HL-60 (cell line): Measurements from ENCODE around the gene FTCDNL1.

Experiments used
- DNase-seq, 2 experiments: peaks; one replicate each; pipeline ENCODE4 v3.0.0-alpha.2; 2010 to 2020; ENCODE audit warnings: low read depth in 1 of 2, low spot score in 1 of 2
- H3K27ac ChIP-seq: fragments of 250-450 bp; sonication (Bioruptor Pico); replicated peaks from 2 replicates; pipeline ENCODE4 v1.5.1; 2020; ENCODE audit warnings: mild to moderate bottlenecking, moderate library complexity
- H3K27me3 ChIP-seq: fragments of 250-450 bp; sonication (Bioruptor Pico); 2 replicates; pipeline ENCODE4 v1.5.1; 2021; ENCODE audit warnings: mild to moderate bottlenecking, moderate library complexity; ENCODE audit not compliant: insufficient read depth, poor library complexity, severe bottlenecking
- H3K4me3 ChIP-seq: replicated peaks from 2 replicates; pipeline ENCODE4 v1.5.1; 2011; ENCODE audit warnings: mild to moderate bottlenecking, control low read depth, low read length; ENCODE audit not compliant: insufficient read depth
- GABPA ChIP-seq: IDR thresholded peaks from 2 replicates; pipeline ENCODE4 v1.6.1; 2012; ENCODE audit warnings: low read depth
- POLR2AphosphoS5 ChIP-seq: IDR thresholded peaks from 2 replicates; pipeline ENCODE4 v1.6.1; 2012; ENCODE audit warnings: low read depth
- SPI1 ChIP-seq: IDR thresholded peaks from 2 replicates; pipeline ENCODE4 v1.6.1; 2012; ENCODE audit warnings: low read depth, mild to moderate bottlenecking, borderline replicate concordance
- TF ChIP-seq, protein P1 (sequence below): IDR thresholded peaks from one replicate; pipeline ENCODE4 v1.5.1; 2011; ENCODE audit warnings: low read length, control low read depth, inconsistent platforms; ENCODE audit not compliant: insufficient read depth
- TF ChIP-seq, protein P2 (sequence below): IDR thresholded peaks from 2 replicates; pipeline ENCODE4 v1.6.1; 2012; ENCODE audit warnings: low read depth; ENCODE audit not compliant: insufficient replicate concordance

FTCDNL1 gene

DNA sequence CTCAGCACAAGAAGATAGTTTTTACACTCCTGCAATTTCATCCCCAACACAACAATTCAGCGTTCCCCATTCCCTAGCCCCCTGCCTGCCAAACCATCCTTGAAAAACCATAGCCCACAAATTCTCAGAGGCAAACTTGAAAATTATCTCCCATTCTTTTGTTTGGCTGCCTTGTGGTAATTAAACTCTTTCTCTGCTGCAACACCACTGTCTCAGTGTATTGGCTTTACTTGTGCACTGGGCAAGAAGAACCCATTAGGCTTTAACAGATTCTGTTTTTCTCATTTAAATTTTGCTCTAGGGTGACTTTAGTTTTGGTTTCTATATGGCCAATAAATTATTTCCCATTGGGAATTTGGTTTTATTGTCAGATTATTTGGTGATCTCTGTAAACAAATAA, 23.2 kb upstream of the FTCDNL1 start:
- TF ChIP-seq, protein P1, sequence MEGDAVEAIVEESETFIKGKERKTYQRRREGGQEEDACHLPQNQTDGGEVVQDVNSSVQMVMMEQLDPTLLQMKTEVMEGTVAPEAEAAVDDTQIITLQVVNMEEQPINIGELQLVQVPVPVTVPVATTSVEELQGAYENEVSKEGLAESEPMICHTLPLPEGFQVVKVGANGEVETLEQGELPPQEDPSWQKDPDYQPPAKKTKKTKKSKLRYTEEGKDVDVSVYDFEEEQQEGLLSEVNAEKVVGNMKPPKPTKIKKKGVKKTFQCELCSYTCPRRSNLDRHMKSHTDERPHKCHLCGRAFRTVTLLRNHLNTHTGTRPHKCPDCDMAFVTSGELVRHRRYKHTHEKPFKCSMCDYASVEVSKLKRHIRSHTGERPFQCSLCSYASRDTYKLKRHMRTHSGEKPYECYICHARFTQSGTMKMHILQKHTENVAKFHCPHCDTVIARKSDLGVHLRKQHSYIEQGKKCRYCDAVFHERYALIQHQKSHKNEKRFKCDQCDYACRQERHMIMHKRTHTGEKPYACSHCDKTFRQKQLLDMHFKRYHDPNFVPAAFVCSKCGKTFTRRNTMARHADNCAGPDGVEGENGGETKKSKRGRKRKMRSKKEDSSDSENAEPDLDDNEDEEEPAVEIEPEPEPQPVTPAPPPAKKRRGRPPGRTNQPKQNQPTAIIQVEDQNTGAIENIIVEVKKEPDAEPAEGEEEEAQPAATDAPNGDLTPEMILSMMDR = no peak
- TF ChIP-seq POLR2AphosphoS5 (no peak), GABPA (no peak), SPI1 (no peak)
- TF ChIP-seq, protein P2, sequence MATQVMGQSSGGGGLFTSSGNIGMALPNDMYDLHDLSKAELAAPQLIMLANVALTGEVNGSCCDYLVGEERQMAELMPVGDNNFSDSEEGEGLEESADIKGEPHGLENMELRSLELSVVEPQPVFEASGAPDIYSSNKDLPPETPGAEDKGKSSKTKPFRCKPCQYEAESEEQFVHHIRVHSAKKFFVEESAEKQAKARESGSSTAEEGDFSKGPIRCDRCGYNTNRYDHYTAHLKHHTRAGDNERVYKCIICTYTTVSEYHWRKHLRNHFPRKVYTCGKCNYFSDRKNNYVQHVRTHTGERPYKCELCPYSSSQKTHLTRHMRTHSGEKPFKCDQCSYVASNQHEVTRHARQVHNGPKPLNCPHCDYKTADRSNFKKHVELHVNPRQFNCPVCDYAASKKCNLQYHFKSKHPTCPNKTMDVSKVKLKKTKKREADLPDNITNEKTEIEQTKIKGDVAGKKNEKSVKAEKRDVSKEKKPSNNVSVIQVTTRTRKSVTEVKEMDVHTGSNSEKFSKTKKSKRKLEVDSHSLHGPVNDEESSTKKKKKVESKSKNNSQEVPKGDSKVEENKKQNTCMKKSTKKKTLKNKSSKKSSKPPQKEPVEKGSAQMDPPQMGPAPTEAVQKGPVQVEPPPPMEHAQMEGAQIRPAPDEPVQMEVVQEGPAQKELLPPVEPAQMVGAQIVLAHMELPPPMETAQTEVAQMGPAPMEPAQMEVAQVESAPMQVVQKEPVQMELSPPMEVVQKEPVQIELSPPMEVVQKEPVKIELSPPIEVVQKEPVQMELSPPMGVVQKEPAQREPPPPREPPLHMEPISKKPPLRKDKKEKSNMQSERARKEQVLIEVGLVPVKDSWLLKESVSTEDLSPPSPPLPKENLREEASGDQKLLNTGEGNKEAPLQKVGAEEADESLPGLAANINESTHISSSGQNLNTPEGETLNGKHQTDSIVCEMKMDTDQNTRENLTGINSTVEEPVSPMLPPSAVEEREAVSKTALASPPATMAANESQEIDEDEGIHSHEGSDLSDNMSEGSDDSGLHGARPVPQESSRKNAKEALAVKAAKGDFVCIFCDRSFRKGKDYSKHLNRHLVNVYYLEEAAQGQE = no peak
- H3K27me3 ChIP-seq = no peaks in the 10 kb centered on the region
- no peak overlapping the region for H3K27ac ChIP-seq
- no peak overlapping the region for H3K4me3 ChIP-seq
- DNase-seq = no peak

DNA sequence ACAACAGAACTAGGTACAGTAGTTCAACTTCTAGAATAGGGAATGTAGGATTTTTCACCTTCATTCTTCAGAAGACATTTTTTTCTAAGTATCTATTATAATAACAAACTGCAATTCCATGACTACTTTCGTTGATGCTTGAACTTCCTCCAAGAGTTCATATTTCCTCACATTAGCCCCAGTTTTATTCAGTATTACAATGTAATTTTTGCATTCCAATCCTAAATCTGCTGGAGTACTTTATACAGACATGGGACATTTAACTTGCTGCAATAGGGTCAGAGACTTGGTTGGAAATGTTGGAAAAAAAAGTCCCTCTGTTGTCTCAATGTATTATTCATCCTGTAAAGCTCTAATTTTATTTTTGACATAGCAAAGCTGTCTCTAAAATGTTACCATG, 19.6 kb upstream of the FTCDNL1 start:
- TF ChIP-seq GABPA (no peak), SPI1 (no peak), POLR2AphosphoS5 (no peak)
- TF ChIP-seq, protein P1 = no peak
- TF ChIP-seq, protein P2 = no peak
- H3K4me3 ChIP-seq = no peak overlapping the region
- H3K27ac ChIP-seq = no peak overlapping the region
- DNase-seq = no peak
- H3K27me3 ChIP-seq = no peaks in the 10 kb centered on the region

DNA sequence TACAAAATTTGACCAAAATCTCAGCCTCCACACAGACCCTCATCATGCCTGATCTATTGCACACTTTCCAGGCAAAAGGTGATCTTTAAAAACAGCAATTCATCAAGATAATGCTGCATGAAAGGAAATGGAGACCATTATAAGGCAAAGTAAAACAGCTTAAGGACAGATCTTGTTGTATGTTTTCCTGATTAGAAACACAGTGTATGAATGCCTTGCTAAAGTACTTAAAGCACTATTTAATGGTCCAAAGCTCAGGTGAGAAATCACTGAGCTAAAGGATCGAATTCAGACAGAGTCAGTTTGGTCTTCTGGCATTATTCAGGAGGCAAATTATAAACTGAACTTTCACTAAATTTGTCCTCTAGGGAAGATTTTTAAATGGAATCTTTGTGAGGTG, 18.7 kb upstream of the FTCDNL1 start:
- no peak for TF ChIP-seq POLR2AphosphoS5
- TF ChIP-seq GABPA = no peak
- no peak for TF ChIP-seq SPI1
- TF ChIP-seq, protein P2 = no peak
- TF ChIP-seq, protein P1 = no peak
- Histone ChIP-seq H3K4me3 (no peak overlapping the region), H3K27me3 (no peaks in the 10 kb centered on the region), H3K27ac (no peak overlapping the region)
- DNase-seq = no peak
